GM03348 (cell line): ENCODE measurements around the gene INAFM2.

Experiments
- DNase-seq: peaks from one replicate; pipeline ENCODE4 v3.0.0; 2012; ENCODE audit warnings: low spot score

INAFM2 gene

DNA sequence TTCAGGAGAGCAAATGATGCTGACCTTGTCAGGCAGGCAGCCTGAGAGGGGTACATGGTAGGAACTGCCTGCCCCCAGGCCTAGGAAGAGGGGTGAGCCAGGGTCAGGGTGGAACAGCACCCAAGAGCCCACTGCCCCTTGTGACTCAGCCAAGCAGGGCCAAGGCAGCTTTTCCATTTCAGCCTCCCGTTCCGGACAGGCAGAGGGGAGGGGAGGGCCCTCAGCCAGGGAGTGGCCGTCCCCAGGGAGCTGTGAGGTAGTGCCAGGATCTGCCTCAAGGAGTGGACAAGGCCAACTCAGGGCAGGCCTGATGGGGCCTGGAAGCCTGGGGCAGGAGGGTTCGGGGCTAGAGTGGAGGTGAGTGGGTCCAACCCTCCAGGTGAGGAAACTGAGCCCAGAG lies 35.5 kb upstream of the INAFM2 start:
- no peak for DNase-seq

DNA sequence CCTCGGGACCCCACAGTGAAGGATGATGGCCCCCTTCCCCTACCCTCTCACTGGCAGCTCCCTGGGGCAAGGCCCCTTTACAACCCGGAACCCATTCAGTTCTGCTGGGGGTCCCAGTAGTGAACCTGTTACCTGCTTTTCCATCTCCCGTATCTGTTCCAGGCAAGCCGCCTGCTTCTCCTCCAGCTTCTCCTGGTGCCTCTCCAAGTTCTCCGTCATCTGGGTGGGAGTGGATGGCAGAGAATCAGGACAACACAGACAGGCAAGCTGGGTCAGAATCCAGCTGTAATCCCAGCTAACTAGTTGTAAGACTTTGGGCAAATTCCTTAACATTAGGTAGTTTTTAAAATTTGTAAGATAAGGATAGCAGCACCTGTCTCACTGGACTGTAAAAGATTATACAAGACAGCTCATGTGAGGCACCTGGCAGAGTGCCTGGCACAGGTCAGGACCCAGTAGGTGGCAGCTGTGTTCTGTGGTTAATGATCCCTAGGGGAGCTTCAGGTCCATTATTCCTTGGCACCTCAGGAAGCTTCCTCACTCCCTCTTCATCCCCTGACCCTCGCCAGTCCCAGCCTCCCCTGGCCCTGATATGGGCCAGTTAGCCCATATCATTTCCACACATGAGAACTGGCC lies 34.2 kb upstream of the INAFM2 start:
- DNase-seq = no peak

- no peak for DNase-seq
Measured at GRCh38 chr15:40290545-40290917, 33.0 kb upstream of the INAFM2 start.

DNA sequence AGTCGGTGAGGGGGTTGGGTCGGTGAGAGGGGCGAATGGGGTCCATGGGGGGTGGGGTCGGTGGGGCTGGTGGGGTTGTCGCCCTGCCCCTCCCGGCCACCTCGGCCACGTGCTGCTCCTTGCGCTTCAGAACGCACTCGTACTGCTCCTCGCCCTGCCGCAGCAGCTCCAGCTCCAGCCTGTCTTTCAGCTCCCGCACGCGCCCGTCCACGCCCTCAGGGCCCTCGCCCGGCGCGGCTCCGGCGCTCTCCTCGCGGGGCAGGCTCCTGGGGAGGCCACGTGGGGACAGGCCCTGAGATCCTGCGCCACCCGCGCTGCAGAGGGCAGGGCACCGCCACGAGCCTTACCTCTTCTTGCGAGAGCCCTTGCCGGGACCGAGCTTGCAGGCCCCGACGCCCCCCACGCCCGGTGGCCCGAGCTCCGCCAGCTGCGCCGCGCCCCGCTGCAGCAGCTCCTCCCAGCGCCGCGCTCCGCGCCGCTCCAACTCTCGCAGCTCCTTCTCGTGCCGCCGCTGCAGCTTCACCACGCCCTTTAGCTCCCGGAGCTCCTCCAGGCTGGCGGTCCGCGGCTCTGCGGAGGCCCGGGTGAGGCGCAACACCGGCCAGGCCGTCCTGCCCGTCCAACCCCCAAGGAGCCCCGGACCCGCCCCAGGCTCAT lies 32.4 kb upstream of the INAFM2 start:
- DNase-seq = peak; percentile 86

DNA sequence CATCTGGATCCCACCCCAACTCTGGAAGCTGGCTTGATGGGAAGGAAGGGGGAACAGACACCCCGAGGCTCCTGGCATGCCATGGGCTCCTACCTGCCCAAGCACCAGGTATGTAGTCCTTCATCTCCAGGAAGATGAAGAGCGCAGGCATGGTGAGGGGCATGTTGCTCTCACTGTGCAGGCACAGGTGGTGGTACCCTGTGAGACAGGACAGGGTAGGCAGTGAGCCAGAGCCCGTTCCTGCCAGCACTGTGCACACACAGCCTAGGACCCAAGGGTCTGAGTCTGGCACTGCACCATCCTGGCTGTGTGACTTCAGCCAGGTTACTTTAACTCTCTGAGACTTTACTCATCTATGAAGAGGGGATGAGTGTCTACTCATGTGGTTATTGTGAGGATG lies 31.2 kb upstream of the INAFM2 start:
- DNase-seq = no peak

- no peak for DNase-seq
Measured at GRCh38 chr15:40293006-40293405, 30.5 kb upstream of the INAFM2 start.

DNA sequence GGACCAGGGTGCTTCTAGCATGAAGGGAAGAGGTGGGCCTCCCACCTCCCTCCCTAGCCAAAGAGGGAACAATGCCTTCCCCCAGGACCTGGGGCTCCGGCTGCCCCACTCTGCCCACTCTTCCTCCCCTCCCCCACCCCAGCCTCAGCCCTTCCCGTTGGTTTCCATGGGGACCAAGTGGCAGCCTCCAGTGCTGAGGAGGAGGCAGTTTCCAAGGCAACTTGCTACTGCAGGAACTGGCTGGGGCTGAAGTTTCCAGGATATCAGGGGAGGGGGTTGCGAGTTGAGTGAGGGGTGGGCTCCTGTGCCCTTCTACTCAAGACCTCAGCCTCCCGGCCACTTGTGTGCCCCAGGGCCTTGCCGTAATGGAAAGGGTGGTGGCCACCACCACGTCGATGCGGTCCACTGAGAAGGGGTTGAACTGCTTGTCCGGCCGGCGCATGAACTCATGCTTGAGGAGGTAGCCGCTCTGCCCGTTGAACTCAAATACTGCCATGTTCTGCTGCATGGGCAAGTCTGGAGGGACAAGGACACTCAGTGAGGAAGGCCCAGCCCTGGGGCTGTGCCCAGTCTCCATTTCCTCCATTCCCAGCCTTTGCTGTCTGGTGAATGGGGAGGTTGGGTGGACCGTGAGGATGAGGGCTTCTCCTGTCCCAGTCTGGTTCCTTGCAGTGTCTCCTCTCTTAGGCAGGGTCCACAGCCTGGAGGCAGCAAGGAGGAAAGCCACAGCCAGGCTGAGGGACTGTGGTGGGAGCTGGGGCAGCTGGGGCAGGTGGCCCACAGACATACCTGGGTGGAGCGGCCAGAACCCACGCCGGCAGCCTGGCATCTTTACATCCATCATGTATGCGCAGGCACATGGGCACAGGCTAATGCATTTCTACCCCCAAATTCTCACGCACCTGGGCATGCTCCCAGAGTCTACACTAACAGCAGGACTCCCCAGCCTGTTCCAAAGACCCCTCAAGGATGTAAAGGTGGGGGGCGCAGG lies 29.3 kb upstream of the INAFM2 start:
- DNase-seq = no peak

GRCh38 chr15:40295297-40295696 lies 28.2 kb upstream of the INAFM2 start:
- DNase-seq = no peak

- no peak for DNase-seq
Measured at GRCh38 chr15:40295877-40296560, 27.5 kb upstream of the INAFM2 start.

DNA sequence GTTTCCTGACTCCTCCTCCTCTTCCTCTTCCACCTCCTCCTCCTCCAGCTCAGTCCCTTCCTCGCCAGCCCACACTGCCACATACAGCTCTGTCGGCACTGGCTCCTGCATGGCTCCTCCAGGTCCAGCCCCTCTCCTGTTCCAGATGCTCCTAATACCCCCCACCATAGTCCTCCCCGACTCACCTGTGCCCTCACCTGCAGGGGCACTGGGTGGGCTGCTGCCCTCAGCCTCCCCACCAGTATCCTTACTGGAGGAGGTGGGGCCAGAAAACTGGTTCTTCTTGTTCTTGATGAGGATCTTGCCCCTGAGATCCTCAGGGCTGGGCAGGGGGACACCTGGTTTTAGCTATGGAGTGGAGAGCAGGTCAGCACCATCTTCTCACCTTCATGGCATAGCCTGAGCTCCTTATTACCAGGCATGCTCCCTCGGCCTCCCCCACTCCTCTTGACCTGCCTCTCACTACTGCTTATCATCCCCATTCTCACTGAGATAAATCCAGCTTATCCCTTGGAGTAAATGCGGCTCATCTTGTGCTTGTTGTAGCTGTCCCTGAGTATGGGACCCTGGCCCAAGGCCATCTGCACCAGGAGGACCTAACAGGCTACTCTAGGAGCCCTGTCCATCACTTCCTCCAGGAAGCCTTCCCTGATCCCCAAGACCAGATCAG lies 26.8 kb upstream of the INAFM2 start:
- DNase-seq = no peak

GRCh38 chr15:40297356-40297755 lies 26.1 kb upstream of the INAFM2 start:
- DNase-seq = no peak

GRCh38 chr15:40298216-40298935 lies 25.1 kb upstream of the INAFM2 start:
- DNase-seq = no peak

DNA sequence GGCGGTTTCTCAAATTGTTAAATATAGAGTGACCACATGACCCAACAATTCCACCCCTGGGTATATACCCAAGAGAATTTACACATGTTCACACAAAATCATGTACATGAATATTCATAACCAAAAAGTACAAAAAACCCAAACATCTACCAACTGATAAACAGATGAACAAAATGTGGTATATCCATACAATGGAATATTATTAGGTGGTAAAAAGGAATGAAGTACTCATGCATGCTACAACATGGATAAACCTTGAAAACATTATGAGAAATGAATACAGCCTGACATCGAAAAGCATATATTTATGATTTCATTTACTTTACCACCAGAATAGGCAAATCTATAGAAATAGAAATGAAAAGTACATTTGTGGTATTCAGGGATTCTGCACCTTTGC lies 23.1 kb upstream of the INAFM2 start:
- DNase-seq = no peak

DNA sequence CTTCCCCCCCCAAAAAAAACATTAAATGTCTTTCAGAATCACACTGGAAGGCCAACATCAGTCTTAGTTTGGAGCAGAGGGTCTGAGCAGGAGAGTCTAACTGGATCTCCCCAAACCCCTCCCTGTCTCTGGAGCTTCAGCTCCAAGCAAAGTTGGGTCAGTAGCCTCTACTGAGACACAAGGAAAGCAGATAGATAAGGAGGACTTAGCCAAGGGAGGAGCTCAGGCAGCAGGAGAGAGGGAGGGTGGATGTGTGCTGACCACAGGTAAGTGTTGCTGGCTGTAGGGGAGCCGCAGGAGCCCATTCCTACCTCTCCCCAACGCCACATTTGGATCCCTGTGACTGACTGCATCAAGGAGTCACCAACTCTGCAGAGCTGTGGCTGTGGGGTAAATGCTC lies 22.7 kb upstream of the INAFM2 start:
- DNase-seq = no peak

DNA sequence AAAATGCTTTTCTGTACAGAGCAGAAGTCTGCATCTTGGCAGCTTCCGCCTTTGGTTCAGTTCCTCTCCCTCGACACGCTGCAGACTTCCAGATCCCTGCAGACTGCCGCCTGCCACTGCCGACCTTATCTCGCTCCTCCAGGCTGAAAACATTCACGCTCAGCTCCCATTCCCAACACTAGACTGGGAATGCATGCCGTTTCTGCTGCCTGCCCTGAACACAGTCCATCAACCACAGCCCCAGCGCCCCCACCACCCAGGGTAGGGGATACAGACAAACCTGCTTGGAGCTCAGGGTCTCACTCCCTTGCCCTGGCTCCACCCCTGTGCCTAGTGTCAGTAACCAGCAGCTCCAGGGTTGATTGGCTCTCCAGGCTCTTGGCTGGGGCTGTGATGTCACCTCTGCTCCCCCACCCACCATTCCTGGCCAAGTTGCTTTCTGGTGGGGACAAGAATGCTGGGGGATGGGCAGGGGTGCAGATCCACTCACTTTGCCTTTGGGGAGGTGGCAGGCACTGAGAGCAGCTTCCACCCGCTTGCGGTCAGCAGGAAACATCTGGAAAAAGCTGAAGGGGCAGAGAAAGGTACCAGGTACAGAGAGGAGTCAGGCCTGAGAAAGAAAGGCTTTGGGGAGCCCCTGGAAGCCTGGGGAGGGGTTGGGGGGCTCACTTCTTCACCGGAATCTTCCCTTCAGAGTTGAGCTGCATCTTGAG lies 21.9 kb upstream of the INAFM2 start:
- no peak for DNase-seq

DNA sequence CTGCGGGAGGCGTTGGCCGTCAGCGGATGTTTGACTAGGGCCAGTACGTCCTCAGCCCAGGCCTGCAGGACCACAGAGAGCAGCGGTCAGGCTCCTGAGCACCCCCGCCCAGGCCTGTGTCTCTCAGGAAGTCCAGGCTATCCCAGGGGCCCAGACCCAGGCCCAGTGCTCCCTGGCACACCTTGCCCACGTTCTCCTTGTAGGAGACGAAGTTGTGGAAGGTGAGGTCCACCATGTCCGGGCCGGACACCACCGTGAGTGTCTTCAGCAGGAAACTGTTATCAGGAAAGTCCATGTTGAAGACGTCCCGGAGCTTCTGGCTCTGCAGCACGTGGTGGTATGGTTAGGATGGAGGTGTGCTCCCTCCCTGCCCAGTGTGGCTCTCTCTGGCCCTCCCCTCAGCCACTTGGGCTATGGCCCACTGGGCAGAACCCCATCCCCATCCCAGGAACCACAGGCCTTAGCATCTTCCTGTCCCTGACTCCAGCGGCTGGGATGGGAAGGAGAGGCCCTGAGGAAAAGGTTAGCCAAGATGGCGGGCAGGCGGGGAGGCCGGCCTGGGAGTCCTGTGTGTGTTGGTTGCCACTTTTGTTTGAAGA lies 21.1 kb upstream of the INAFM2 start:
- DNase-seq = no peak

- DNase-seq = no peak
Measured at GRCh38 chr15:40302981-40303380, 20.5 kb upstream of the INAFM2 start.

DNA sequence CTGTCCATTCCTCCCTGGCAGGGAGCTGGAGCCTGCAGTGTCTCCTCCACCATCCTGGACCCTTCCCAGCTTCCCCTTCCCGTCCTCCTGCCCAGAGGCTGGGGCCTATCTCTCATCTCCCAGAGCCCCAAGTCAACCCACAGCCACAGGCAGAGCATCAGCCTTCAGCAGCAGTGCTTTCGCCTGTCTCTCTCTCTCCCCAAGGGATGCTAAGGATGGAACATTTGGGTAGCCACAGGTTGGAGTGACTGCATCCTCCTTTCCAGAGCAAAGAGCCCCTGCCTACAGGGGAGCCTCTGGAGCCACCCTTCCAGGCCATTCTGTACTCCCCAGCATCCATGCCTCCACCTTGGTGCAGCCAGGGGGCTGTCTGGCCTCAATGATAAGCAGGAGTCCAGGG lies 19.9 kb upstream of the INAFM2 start:
- no peak for DNase-seq

- no peak for DNase-seq
Measured at GRCh38 chr15:40305281-40305680, 18.2 kb upstream of the INAFM2 start.

GRCh38 chr15:40306371-40306770 lies 17.1 kb upstream of the INAFM2 start:
- DNase-seq = no peak
